Panc1 (cell line): ENCODE results near the gene EIF5AL1. TPM values are rescaled to one million over a fixed set of nuclear protein-coding genes. Genes with fewer than 3 reads are reported as not detected.
A peak's percentile ranks its signal among the peaks of the same experiment; 100 is the strongest.
"Not testable (repeated sequence)": the region's sequence is repeated elsewhere in the genome, so short reads cannot be mapped to it uniquely, and the experiment has no call there.

Experiments used
- ATAC-seq: fragments of 200-7000 bp; cut with Tn5 transposase; 2 replicates; pipeline ENCODE4 v1.9.1; 2020; ENCODE audit warnings: mild to moderate bottlenecking, moderate library complexity
- BruUV-seq: library from RNA; stranded (reverse); fragments of 400-500 nt; replicated peaks from 2 replicates; lab custom pipeline; 2021; lab: Mats Ljungman, UMichigan
- CTCF ChIA-PET: fragments of 300-600 bp; sonication (Branson Sonifier 250); formaldehyde crosslinking; loops from one replicate; lab custom pipeline; 2022; ENCODE audit warnings: antibody characterized with exemption; lab: Charles Lee
- POLR2A ChIA-PET: fragments of 300-600 bp; sonication (Branson Sonifier 250); formaldehyde crosslinking; loops from one replicate; lab custom pipeline; 2022; ENCODE audit warnings: antibody characterized with exemption; lab: Charles Lee
- DNase-seq: peaks from one replicate; pipeline ENCODE4 v3.0.0-alpha.2; 2010; ENCODE audit warnings: low read depth, low spot score
- H3K27ac ChIP-seq: 2 replicates; pipeline ENCODE4 v1.5.1; 2011; ENCODE audit warnings: mild to moderate bottlenecking, low read length, inconsistent platforms
- H3K27me3 ChIP-seq: fragments of 200-500 bp; sonication (Bioruptor generic); 2 replicates; pipeline ENCODE4 v1.6.0; 2014; ENCODE audit warnings: low read length, inconsistent platforms; ENCODE audit not compliant: control insufficient read depth, insufficient read depth
- H3K36me3 ChIP-seq: fragments of 200-500 bp; sonication (Bioruptor generic); 2 replicates; pipeline ENCODE4 v1.5.1; 2014; ENCODE audit warnings: inconsistent platforms, mild to moderate bottlenecking, low read length, moderate library complexity; ENCODE audit not compliant: control insufficient read depth, insufficient read depth
- H3K4me1 ChIP-seq: 2 replicates; pipeline ENCODE4 v1.5.1; 2011; ENCODE audit warnings: inconsistent platforms, mild to moderate bottlenecking, low read length, moderate library complexity; ENCODE audit not compliant: control insufficient read depth, insufficient read depth
- H3K4me3 ChIP-seq, 2 experiments: 2 replicates each; pipeline ENCODE4 v1.5.1; 2011 to 2012; ENCODE audit warnings: low read depth in 2 of 2, low read length in 2 of 2, mild to moderate bottlenecking in 2 of 2, inconsistent platforms in 1 of 2, moderate library complexity in 1 of 2
- H3K9me3 ChIP-seq: fragments of 200-500 bp; sonication (Bioruptor generic); 2 replicates; pipeline ENCODE4 v1.5.1; 2014; ENCODE audit warnings: low read depth, mild to moderate bottlenecking, inconsistent platforms, low read length, moderate library complexity; ENCODE audit not compliant: control insufficient read depth, insufficient read depth
- in situ Hi-C: cut with HindIII; loops from 2 replicates; pipeline ENCODE4 v1.10.0; 2016; ENCODE audit warnings: low sequenced_read_pairs, low pct_unique_long_range_greater_than_20kb
- intact Hi-C: fragments of 100-400 bp; cut with micrococcal nuclease; formaldehyde crosslinking; loops from one replicate; pipeline ENCODE4 v1.10.0; 2022; ENCODE audit not compliant: unreplicated experiment
- total RNA-seq: library from RNA; stranded (reverse); gene quantifications from one replicate; pipeline ENCODE4 v1.2.1, GENCODE V29; 2021; ENCODE audit not compliant: unreplicated experiment

EIF5AL1 gene
- total RNA-seq, 1 experiment from 2014 or later, result 1.6 TPM

- POLR2A ChIA-PET, H3K27ac ChIP-seq, ATAC-seq, CTCF ChIA-PET, BruUV-seq, DNase-seq, H3K36me3 ChIP-seq, H3K4me1 ChIP-seq, H3K9me3 ChIP-seq, H3K27me3 ChIP-seq, intact Hi-C loops, in situ Hi-C loops, H3K4me3 ChIP-seq: not testable (repeated sequence)
Measured at GRCh38 chr10:79516532-79517205, 4.3 kb downstream of the EIF5AL1 start.

GRCh38 chr10:79517567-79517966, 5.2 kb downstream of the EIF5AL1 start:
- DNase-seq, H3K27me3 ChIP-seq, POLR2A ChIA-PET, BruUV-seq, CTCF ChIA-PET, intact Hi-C loops, ATAC-seq, H3K9me3 ChIP-seq, in situ Hi-C loops, H3K27ac ChIP-seq, H3K4me3 ChIP-seq, H3K4me1 ChIP-seq, H3K36me3 ChIP-seq: not testable (repeated sequence)

- in situ Hi-C loops, H3K9me3 ChIP-seq, POLR2A ChIA-PET, H3K36me3 ChIP-seq, H3K27ac ChIP-seq, CTCF ChIA-PET, H3K4me1 ChIP-seq, DNase-seq, H3K27me3 ChIP-seq, ATAC-seq, intact Hi-C loops, H3K4me3 ChIP-seq, BruUV-seq: not testable (repeated sequence)
Measured at GRCh38 chr10:79521751-79522150, 9.4 kb downstream of the EIF5AL1 start.

- POLR2A ChIA-PET, CTCF ChIA-PET, BruUV-seq, intact Hi-C loops, in situ Hi-C loops, H3K27me3 ChIP-seq, H3K36me3 ChIP-seq, H3K4me3 ChIP-seq, H3K27ac ChIP-seq, DNase-seq, H3K9me3 ChIP-seq, H3K4me1 ChIP-seq: not testable (repeated sequence)
- peak; percentile 44; the same call in 1 of the 2 replicates for ATAC-seq
Measured at GRCh38 chr10:79522464-79522863, 10.1 kb downstream of the EIF5AL1 start.

GRCh38 chr10:79523157-79523853, 11.0 kb downstream of the EIF5AL1 start:
- in situ Hi-C loops, CTCF ChIA-PET, DNase-seq, H3K27ac ChIP-seq, BruUV-seq, H3K27me3 ChIP-seq, intact Hi-C loops, H3K9me3 ChIP-seq, H3K4me1 ChIP-seq, H3K4me3 ChIP-seq, POLR2A ChIA-PET, H3K36me3 ChIP-seq: not testable (repeated sequence)
- peak; percentile 67 for ATAC-seq

- POLR2A ChIA-PET, H3K27me3 ChIP-seq, intact Hi-C loops, H3K36me3 ChIP-seq, H3K4me3 ChIP-seq, BruUV-seq, CTCF ChIA-PET, H3K9me3 ChIP-seq, ATAC-seq, in situ Hi-C loops, H3K27ac ChIP-seq, H3K4me1 ChIP-seq, DNase-seq: not testable (repeated sequence)
Measured at GRCh38 chr10:79525049-79525710, 12.8 kb downstream of the EIF5AL1 start.

GRCh38 chr10:79528261-79528660, 15.9 kb downstream of the EIF5AL1 start:
- H3K27me3 ChIP-seq, H3K4me3 ChIP-seq, ATAC-seq, H3K36me3 ChIP-seq, H3K4me1 ChIP-seq, DNase-seq, H3K9me3 ChIP-seq, intact Hi-C loops, CTCF ChIA-PET, BruUV-seq, H3K27ac ChIP-seq, in situ Hi-C loops: not testable (repeated sequence)
- POLR2A ChIA-PET, result interaction anchor here (0.7 kb wide), 1 partner anchor 112 kb away, joined by 3 read pairs; no protein-coding TSS in a partner anchor
